NK-92 (cell line): ENCODE measurements around the gene HNRNPM.

Source experiments
- DNase-seq: peaks from one replicate; lab custom pipeline; 2025; ENCODE audit not compliant: unreplicated experiment; lab: John Stamatoyannopoulos, UW

Gene HNRNPM

DNA sequence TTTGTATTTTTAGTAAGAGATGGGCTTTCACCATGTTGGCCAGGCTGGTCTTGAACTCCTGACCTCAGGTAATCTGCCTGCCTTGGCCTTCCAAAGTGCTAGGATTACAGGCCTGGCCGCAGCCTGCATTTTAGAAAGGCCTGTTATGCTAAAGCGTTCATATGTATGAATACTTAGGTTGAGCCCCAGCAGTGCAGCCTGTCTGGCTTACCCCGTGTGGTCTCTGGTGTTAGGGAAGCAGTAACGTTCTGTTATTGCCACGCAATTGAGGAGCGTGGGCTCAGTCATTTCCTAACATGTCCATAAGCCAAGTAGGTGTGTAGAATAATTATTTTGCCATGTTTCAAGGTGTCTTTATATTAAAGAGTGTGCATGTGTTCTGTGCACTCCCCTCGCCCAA is 14.3 kb downstream of the HNRNPM start:
- DNase-seq = no peak

DNA sequence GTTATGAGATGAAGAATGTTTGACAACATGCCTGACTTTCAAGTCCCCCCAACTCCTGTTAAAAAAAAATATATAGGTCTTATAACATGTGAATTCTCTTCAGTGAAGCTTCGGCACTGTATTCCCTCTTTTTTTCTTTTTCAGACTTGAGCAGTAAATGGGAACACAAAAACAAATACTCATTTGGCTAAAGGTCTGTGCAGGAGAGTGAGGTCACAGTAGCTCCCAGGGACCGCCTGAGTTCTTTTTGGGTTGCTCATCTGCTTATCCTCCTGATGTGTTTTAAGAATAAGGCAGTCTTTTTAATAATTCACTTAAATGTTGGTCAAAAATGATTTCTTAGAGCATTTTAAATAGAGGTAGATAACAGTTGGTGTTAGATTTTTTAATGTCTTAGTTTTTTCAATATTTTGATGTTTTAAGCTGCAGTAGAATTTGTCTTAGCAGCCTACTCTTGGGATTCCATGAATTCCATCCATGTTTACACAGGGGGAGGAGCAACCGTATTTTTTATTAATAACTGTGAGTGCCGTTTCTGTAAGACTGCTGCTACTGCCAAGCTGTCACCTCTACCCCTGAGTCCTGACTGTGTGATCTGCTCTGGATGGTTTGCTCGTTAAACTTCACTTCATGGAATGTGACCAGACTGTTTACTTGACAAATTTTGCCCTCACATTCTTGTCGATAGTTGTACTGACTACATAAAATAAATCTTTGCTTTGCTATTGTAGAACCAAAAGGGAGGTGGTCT is 14.9 kb downstream of the HNRNPM start:
- no peak for DNase-seq

DNA sequence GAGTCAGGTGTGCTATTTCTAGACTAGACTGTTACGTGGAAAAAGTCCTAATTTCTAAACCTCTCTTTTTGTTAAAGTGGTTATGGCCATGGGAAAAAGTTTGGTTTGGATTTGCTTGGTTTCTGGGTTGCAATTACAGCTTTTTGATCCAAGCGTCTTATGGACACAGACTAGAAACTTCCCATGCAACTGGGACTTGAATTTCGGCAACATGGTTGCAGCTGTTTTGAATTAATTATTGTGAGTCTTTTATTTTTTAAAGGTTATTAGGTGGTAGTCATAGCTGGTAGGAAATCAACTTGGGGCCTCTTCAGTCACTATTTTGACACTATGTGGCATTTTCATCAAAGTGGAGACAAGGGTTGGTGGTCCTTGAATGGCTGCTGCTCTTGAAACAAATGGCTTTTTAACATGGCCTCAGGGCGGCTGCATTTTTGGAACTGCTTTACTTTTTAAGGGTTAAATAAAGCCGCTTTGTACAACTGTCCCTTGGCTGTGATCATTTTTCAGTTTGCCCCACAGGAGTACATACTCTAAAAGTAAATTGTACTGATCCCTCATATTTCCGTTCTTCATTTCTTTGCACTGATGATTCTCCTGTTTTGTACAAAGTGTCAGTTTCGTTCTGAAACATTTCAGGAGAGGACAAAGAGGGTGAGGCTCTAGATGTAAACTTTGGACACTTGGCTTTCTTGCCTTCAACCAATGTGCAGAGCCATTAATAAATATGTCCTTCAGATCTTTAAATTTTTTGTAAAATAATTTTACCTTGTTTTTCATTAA is 15.9 kb downstream of the HNRNPM start:
- DNase-seq = no peak

GRCh38 chr19:8461376-8461775 is 16.6 kb downstream of the HNRNPM start:
- DNase-seq = no peak

DNA sequence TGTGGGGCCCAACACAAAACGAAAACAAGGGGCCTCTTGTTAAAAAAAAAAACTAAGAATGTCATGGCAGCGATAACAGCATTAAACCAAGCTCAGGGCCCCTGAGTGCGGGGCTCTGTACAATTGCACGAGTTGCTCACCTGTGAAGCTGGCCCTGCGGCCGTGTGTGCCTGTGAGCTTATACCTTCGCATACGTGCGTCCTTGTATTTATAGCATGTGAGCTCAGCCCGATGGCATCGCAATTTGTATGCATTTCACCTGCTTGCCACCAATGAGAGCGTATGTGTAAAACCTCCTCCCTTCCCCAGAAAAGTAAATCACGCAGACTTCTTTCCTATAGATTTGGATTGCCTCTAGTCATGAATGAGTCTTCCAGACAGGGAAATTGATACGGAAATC is 17.1 kb downstream of the HNRNPM start:
- DNase-seq = no peak

DNA sequence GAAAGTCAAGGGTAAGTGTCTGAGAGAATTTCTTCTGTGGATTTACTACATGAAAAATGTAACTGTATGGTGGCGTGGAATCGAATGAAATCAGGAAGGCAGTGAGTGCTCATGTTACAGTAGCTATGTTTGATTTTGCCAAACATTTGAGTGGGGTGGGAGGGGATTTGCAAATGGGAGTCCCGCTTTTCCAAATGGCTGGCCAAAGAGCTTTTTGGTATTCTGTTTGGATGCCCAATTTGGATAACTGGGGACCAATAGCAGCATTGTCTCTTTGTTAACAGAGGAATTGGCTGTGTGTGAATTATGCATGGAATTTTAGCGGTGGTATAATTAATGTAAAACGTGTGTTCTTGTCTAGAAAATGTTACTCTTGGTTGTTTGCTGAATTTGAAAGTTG is 17.8 kb downstream of the HNRNPM start:
- no peak for DNase-seq

DNA sequence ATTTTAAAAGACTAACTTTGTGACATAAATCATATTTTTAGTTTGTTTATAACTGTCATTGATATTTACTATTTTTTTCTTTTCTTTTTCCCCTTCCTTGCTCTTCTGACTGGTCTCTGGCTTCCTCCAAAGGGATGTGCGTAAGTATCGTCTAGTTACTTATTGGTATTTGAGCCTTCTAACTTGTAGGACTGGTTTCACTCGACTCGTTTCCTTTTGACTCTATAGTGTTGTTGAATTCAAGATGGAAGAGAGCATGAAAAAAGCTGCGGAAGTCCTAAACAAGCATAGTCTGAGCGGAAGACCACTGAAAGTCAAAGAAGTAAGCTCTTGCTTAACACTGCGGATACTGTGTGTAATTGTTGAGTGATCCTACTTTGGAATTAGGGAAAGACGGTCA is 18.6 kb downstream of the HNRNPM start:
- DNase-seq = no peak

GRCh38 chr19:8466018-8466417 is 21.2 kb downstream of the HNRNPM start:
- no peak for DNase-seq

- no peak for DNase-seq
These were observed 23.3 kb downstream of the HNRNPM start for GRCh38 chr19:8468124-8468523.

GRCh38 chr19:8468761-8469373 is 24.1 kb downstream of the HNRNPM start:
- DNase-seq = no peak

- DNase-seq = no peak
These were observed 25.0 kb downstream of the HNRNPM start for GRCh38 chr19:8469613-8470368.

- no peak for DNase-seq
These were observed 29.1 kb downstream of the HNRNPM start for GRCh38 chr19:8473648-8474476.

GRCh38 chr19:8475005-8475404 is 30.2 kb downstream of the HNRNPM start:
- DNase-seq = no peak

GRCh38 chr19:8476524-8476923 is 31.7 kb downstream of the HNRNPM start:
- DNase-seq = no peak

DNA sequence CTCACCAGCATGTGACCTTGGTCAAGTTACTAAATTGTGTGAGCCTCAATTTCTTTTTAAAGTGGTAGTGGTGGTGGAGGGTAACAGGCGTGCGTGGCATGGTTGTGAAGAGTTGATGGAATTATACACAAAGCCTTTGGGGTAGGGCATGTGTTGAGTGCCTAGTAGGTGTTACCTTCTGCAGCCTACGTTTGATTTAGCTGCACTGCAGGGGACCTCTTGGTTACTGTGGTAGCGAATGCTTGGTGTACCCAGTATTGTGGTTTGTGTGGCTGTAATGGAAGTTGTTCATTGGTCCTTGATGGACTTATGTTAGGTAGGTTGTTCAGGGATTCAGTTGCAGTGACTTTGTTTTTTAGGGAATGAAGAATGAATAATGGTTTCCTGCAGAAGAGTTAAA is 33.1 kb downstream of the HNRNPM start:
- DNase-seq = no peak

GRCh38 chr19:8478598-8478997 is 33.8 kb downstream of the HNRNPM start:
- no peak for DNase-seq

DNA sequence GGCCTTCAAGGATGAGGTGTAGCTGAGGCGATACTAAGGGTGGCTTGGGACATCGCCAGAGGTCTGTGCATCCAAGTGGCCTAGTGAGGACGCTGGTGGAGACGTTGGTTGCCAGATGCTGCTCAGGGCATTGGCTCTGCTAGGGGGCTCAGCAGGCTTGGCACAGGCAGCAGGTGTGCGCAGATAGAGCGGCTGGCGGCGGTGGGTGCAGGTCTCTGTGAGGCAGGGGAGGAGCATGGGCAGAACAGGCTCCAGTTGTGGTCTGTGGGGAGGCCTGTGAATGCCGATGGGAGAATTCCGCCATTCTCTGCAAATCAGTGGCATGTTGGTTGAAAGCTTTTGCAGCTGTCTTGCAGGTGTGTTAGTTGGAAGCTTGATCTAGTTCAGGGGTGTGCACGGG is 36.4 kb downstream of the HNRNPM start:
- DNase-seq = no peak

GRCh38 chr19:8481616-8482015 is 36.8 kb downstream of the HNRNPM start:
- DNase-seq = no peak

GRCh38 chr19:8482696-8483095 is 37.9 kb downstream of the HNRNPM start:
- DNase-seq = no peak

DNA sequence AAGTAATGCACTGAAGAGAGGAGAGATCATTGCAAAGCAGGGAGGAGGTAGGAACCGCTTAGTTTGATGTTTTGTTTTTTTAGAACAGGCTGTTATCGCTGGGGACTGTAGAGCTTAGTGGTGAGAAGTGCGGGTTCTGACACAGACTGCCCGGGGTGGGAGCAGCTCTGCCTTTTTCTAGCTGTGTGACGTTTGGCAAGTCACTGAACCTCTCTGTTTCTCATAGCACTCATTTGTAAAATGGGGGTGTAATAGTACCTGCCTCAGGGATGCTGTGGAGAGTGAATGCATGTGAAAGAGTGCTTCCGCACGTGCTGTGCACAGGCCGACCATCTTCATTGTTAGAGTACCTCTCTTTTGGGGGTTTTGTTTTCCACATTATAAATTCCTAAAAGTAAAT is 38.4 kb downstream of the HNRNPM start:
- DNase-seq = no peak
